SK-N-SH (cell line): Measurements from ENCODE around the gene CACFD1. TPM values are rescaled to one million over a fixed set of nuclear protein-coding genes. Genes with fewer than 3 reads are reported as not detected.

Experiments
- CTCF ChIA-PET: fragments of 300-600, 350-600 bp; formaldehyde crosslinking; extraction: SDS; loops from one replicate; lab custom pipeline; 2021; lab: Yijun Ruan, JAX
- POLR2A ChIA-PET: fragments of 350-600 bp; sonication (Branson Sonifier 250); formaldehyde crosslinking; extraction: SDS; loops from one replicate; lab custom pipeline; 2020; ENCODE audit warnings: antibody characterized with exemption, inconsistent platforms; lab: Yijun Ruan, JAX
- DNase-seq: peaks from one replicate; pipeline ENCODE4 v3.0.0; 2012
- H2AFZ ChIP-seq: fragments of 200-600 bp; sonication (generic); 2 replicates; pipeline ENCODE4 v1.8.1; 2016; ENCODE audit warnings: antibody characterized with exemption, mild to moderate bottlenecking, low read depth
- H3F3A ChIP-seq: fragments of 200-600 bp; sonication (generic); replicated peaks from 2 replicates; pipeline ENCODE3; 2016; ENCODE audit warnings: antibody characterized with exemption, mild to moderate bottlenecking; ENCODE audit not compliant: insufficient read depth
- H3K27ac ChIP-seq, 2 experiments: fragments of 200-500 bp in 1 of 2; fragments of 200-600 bp in 1 of 2; sonication (Bioruptor generic) in 1 of 2; sonication (generic), shearing (Covaris generic) in 1 of 2; 2 replicates each; pipeline versions ENCODE4 v1.5.1 to v1.6.1; 2014 to 2016; ENCODE audit warnings: low read depth in 2 of 2, inconsistent platforms in 1 of 2, low read length in 1 of 2, mild to moderate bottlenecking in 1 of 2, mixed read lengths in 1 of 2
- H3K27me3 ChIP-seq: fragments of 200-600 bp; sonication (generic), shearing (Covaris generic); 2 replicates; pipeline ENCODE4 v1.6.1; 2016; ENCODE audit warnings: mixed run types; ENCODE audit not compliant: insufficient read depth
- H3K36me3 ChIP-seq, 2 experiments: fragments of 200-500 bp in 1 of 2; fragments of 200-600 bp in 1 of 2; sonication (Bioruptor generic) in 1 of 2; sonication (generic) in 1 of 2; replicated peaks in 1 of 2; 2 replicates each; pipeline versions ENCODE3 to v1.5.1; 2014 to 2016; ENCODE audit warnings: low read length in 1 of 2, mild to moderate bottlenecking in 1 of 2; ENCODE audit not compliant: insufficient read depth in 2 of 2, control insufficient read depth in 1 of 2
- H3K4me1 ChIP-seq, 2 experiments: fragments of 200-500 bp in 1 of 2; fragments of 200-600 bp in 1 of 2; sonication (Bioruptor generic) in 1 of 2; sonication (generic), shearing (Covaris generic) in 1 of 2; 2 replicates each; pipeline versions ENCODE4 v1.5.1 to v1.6.1; 2014 to 2016; ENCODE audit warnings: low read depth in 1 of 2, low read length in 1 of 2, mixed run types in 1 of 2; ENCODE audit not compliant: insufficient read depth in 2 of 2, control insufficient read depth in 1 of 2
- H3K4me2 ChIP-seq: fragments of 200-600 bp; sonication (generic), shearing (Covaris generic); 2 replicates; pipeline ENCODE4 v1.6.1; 2017; ENCODE audit warnings: mixed run types
- H3K4me3 ChIP-seq, 2 experiments: fragments of 200-500 bp in 1 of 2; fragments of 200-600 bp in 1 of 2; sonication (Bioruptor generic) in 1 of 2; sonication (generic), shearing (Covaris generic) in 1 of 2; 2 replicates each; pipeline versions ENCODE4 v1.5.1 to v1.8.1; 2014 to 2016; ENCODE audit warnings: low read depth in 2 of 2, inconsistent platforms in 1 of 2, low read length in 1 of 2, mild to moderate bottlenecking in 1 of 2, mixed read lengths in 1 of 2, moderate library complexity in 1 of 2
- H3K79me2 ChIP-seq: fragments of 200-600 bp; sonication (generic); 2 replicates; pipeline ENCODE4 v1.8.1; 2017; ENCODE audit warnings: mild to moderate bottlenecking; ENCODE audit not compliant: insufficient read depth
- H3K9ac ChIP-seq: fragments of 200-600 bp; sonication (generic); 2 replicates; pipeline ENCODE4 v1.6.1; 2017; ENCODE audit warnings: mixed run types
- H3K9me2 ChIP-seq: fragments of 200-600 bp; sonication (generic); 2 replicates; pipeline ENCODE4 v1.6.1; 2017; ENCODE audit warnings: mixed run types
- H3K9me3 ChIP-seq: fragments of 200-600 bp; sonication (generic); 2 replicates; pipeline ENCODE4 v1.6.1; 2017; ENCODE audit warnings: mixed run types, mild to moderate bottlenecking, moderate library complexity
- H4K20me1 ChIP-seq: fragments of 200-600 bp; sonication (generic); 2 replicates; pipeline ENCODE4 v1.6.1; 2017; ENCODE audit warnings: mild to moderate bottlenecking, mixed run types; ENCODE audit not compliant: insufficient read depth
- CHD2 ChIP-seq: fragments of 150-350 bp; IDR thresholded peaks from 2 replicates; pipeline ENCODE4 v1.6.1; 2018; ENCODE audit warnings: low read length; ENCODE audit not compliant: partially characterized antibody
- CTCF ChIP-seq: fragments of 200-600 bp; sonication (generic); IDR thresholded peaks from 2 replicates; pipeline ENCODE4 v1.6.1; 2017; ENCODE audit warnings: antibody characterized with exemption, mild to moderate bottlenecking, moderate library complexity
- ELF1 ChIP-seq: IDR thresholded peaks from 2 replicates; pipeline ENCODE4 v1.4.0; 2012
- EP300 ChIP-seq, 2 experiments: IDR thresholded peaks; 2 replicates each; pipeline versions ENCODE4 v1.4.0 to v1.6.1; 2012; ENCODE audit warnings: borderline replicate concordance in 1 of 2, low read depth in 1 of 2, low read length in 1 of 2
- GABPA ChIP-seq: IDR thresholded peaks from 2 replicates; pipeline ENCODE4 v1.4.0; 2012; ENCODE audit warnings: low read depth, mild to moderate bottlenecking
- MXI1 ChIP-seq: IDR thresholded peaks from 2 replicates; pipeline ENCODE4 v1.6.1; 2012; ENCODE audit warnings: mild to moderate bottlenecking, low read depth, low read length, improper control_type of control experiment
- REST ChIP-seq: IDR thresholded peaks from 2 replicates; pipeline ENCODE4 v1.6.1; 2012; ENCODE audit warnings: mild to moderate bottlenecking, low read depth, low read length, moderate library complexity
- SMC3 ChIP-seq: IDR thresholded peaks from 2 replicates; pipeline ENCODE4 v1.6.1; 2012; ENCODE audit warnings: low read depth, low read length, improper control_type of control experiment
- TEAD4 ChIP-seq: IDR thresholded peaks from 2 replicates; pipeline ENCODE4 v1.4.0; 2012; ENCODE audit warnings: mild to moderate bottlenecking, borderline replicate concordance; ENCODE audit not compliant: insufficient read depth
- ZBTB33 ChIP-seq: IDR thresholded peaks from 2 replicates; pipeline ENCODE4 v1.4.0; 2012; ENCODE audit warnings: low read depth, borderline replicate concordance
- WGBS: methylation state at CpG from one replicate; pipeline ENCODE4 v1.1.6; 2017; ENCODE audit warnings: low lambda C conversion rate; 5-methylcytosine and 5-hydroxymethylcytosine counted together
- polyA plus RNA-seq, 3 experiments: library from polyadenylated mRNA; depleted of rRNA; stranded (reverse); fragments of >200 nt; gene quantifications; 2 replicates each; pipeline ENCODE4 v1.2.3, GENCODE V29; 2012
- TF ChIP-seq, protein P1 (sequence below): IDR thresholded peaks from 2 replicates; pipeline ENCODE4; 2012
- TF ChIP-seq, protein P2 (sequence below): IDR thresholded peaks from 2 replicates; pipeline ENCODE4 v1.4.0; 2012; ENCODE audit warnings: low read depth, borderline replicate concordance

The CACFD1 gene
- polyA plus RNA-seq, 1 of the 3 experiments (the other 2 are of a cell fraction), result 16.8 TPM

DNA sequence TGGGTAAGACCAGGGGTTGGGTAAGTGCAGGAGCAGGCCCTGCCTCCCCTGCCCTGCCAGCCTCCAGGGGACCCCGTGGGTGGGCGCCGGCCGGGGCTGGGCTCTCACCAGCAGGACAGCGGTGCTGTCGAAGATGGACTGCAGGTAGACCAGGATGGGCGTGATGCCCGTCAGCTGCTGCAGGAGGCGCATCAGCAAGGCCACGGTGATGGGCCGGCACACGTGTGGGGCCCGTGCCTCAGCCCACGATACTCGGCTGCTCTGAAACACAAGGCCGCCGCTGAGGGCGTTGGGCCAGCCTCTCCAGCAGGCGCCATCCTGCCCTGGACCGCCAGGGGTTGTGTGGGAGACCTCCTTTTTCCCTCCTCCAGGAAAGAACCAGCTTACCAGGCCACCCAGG lies 15.1 kb downstream of the CACFD1 start (continued):
- TF ChIP-seq ELF1, result no peak

DNA sequence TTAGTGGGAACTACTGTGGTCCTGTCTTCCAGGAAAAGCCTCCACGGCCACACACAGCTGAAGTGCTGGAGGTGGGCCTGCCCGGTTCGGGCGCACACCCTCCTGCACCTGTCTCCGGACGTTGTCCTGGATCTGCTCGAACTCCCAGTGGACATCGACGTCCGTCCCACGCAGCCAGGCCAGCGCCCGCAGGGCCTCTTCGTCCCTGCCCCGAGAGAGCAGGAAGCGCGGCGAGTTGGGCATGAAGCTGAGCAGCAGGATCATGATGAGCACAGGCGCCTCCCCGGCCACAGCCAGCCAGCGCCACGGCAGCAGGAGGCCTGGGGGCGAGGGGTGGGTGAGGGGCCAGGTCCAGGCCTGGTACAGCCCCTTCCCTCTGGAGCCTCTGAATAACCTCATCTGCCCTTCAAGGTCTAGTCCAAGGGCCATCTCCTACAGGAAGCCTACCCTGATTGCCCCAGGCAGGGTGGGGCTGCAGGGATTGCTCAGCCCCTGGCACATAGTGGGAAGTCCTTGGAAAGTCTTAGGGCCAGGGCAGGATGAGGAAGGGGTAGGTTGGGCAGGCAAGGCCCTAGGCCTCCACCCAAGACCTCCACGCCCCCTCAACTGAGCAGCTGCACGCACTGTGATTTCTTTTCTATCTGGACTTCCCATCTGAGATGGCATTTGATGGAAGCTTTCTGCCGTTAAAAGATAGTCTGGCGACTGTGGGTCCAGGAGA lies 15.7 kb downstream of the CACFD1 start:
- H3K36me3 ChIP-seq, result peaks cover 0 to 23% of the 10 kb centered on the region in 2 experiments
- TF ChIP-seq TEAD4, result no peak
- TF ChIP-seq MXI1, result no peak
- TF ChIP-seq ZBTB33, result no peak
- TF ChIP-seq CHD2, result no peak
- TF ChIP-seq SMC3, result no peak
- TF ChIP-seq, protein P1, sequence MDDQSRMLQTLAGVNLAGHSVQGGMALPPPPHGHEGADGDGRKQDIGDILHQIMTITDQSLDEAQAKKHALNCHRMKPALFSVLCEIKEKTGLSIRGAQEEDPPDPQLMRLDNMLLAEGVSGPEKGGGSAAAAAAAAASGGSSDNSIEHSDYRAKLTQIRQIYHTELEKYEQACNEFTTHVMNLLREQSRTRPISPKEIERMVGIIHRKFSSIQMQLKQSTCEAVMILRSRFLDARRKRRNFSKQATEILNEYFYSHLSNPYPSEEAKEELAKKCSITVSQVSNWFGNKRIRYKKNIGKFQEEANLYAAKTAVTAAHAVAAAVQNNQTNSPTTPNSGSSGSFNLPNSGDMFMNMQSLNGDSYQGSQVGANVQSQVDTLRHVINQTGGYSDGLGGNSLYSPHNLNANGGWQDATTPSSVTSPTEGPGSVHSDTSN, result no peak
- POLR2A ChIA-PET, result no interaction called here
- H3F3A ChIP-seq, result no peaks in the 10 kb centered on the region
- H3K9ac ChIP-seq, result no peak overlapping the region
- CTCF ChIA-PET, result interaction anchor here (1.0 to 1.6 kb wide), 4 partner anchors 10 to 31 kb away, joined by 3 to 7 read pairs (median 4); no protein-coding TSS in a partner anchor
- no peaks in the 10 kb centered on the region for H3K9me3 ChIP-seq
- H2AFZ ChIP-seq, result no peak overlapping the region
- H3K9me2 ChIP-seq, result no peaks in the 10 kb centered on the region
- peaks cover 0 to 29% of the 10 kb centered on the region in 2 experiments; a peak in 1 of 4 replicates for H3K4me1 ChIP-seq
- WGBS, result 83% methylated on average over 8 of the region's 27 CpGs
- peaks cover 12% of the 10 kb centered on the region; the same call in 1 of the 2 replicates for H3K79me2 ChIP-seq
- H3K4me3 ChIP-seq, result no peak overlapping the region
- H3K27ac ChIP-seq, result no peak overlapping the region; a peak in 1 of 4 replicates
- DNase-seq, result no peak
- H3K27me3 ChIP-seq, result no peaks in the 10 kb centered on the region
- no peak overlapping the region for H3K4me2 ChIP-seq
- H4K20me1 ChIP-seq, result no peaks in the 10 kb centered on the region

DNA sequence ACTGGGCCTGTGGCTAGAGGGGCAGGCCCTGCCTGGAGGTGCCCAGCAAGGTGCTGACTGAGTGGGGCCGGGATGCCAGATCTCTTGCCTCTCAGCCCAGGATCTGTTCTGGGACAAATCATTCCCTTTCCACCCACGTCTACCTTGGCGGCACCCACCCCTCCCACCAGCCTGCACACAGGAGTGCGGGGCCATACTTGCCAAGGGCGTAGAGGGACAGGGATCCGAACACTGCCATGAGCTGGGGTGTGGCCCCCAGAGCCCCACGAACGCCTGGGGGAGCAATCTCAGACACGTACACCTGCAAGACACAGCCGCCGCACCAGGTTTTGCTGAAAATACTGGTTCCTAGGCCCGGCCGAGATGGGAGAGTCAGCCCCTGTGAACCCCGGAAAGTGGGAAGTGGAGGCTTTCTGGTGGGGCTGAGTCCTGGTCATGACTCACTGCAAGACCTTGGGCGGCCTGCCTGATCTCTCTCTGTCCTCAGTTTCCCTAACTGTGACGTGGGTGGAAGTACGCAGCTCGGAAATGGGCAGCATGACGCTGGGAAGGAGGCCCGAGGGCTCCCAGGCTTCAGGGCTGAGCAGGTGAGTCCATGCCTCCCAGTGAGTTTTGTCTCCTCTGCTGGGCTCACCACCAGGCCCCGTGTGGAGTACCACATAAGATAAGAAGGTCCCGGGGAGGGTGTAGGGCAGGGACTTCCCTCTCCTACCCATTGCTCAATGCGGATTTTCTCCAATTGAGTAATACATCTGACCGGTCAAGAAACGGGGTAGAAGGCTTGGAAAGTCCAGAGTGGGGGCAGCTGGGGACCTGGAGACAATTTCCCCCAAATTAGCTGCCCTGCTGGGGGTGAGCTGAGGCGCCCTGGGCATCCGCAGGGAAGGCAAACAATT lies 16.5 kb downstream of the CACFD1 start:
- WGBS, result 87% methylated on average over 23 of the region's 27 CpGs
- POLR2A ChIA-PET, result no interaction called here
- DNase-seq, result no peak
- Histone ChIP-seq H3K36me3 (peaks cover 0 to 23% of the 10 kb centered on the region in 2 experiments), H3K4me1 (peaks cover 0 to 29% of the 10 kb centered on the region in 2 experiments; a peak in 1 of 4 replicates), H4K20me1 (no peaks in the 10 kb centered on the region), H3F3A (no peaks in the 10 kb centered on the region), H3K9ac (no peak overlapping the region), H3K27me3 (no peaks in the 10 kb centered on the region), H3K79me2 (peaks cover 12% of the 10 kb centered on the region; the same call in 1 of the 2 replicates), H3K27ac (no peak overlapping the region; a peak in 1 of 4 replicates), H3K9me3 (no peaks in the 10 kb centered on the region), H3K4me3 (no peak overlapping the region), H3K4me2 (no peak overlapping the region), H2AFZ (no peak overlapping the region), H3K9me2 (no peaks in the 10 kb centered on the region)
- CTCF ChIA-PET, result interaction anchor here (1.6 kb wide), 2 partner anchors 9 to 10 kb away, joined by 5 to 7 read pairs; no protein-coding TSS in a partner anchor
- TF ChIP-seq EP300 (IDR thresholded peaks at IDR 0.05; ENCODE audit: borderline replicate concordance in 1 of 2, low read depth in 1 of 2, low read length in 1 of 2) (no peak), GABPA (no peak), CTCF (no peak), REST (no peak)
- TF ChIP-seq, protein P2, sequence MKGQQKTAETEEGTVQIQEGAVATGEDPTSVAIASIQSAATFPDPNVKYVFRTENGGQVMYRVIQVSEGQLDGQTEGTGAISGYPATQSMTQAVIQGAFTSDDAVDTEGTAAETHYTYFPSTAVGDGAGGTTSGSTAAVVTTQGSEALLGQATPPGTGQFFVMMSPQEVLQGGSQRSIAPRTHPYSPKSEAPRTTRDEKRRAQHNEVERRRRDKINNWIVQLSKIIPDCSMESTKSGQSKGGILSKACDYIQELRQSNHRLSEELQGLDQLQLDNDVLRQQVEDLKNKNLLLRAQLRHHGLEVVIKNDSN, result no peak
